Suprapubic skin (tissue), 4 donors: ENCODE data around the gene ACOX3. TPM values are rescaled to one million over a fixed set of nuclear protein-coding genes. Genes with fewer than 3 reads are reported as not detected.
"Not testable (repeated sequence)": the region's sequence is repeated elsewhere in the genome, so short reads cannot be mapped to it uniquely, and the experiment has no call there.

Experiments
- DNase-seq, 2 donors: peaks; one replicate each; pipeline ENCODE4 v3.0.0-alpha.2; 2019; ENCODE audit warnings: low spot score in 2 of 2
- H3K27ac ChIP-seq: fragments of 200-600 bp; sonication (generic); one replicate; pipeline ENCODE4 v1.5.1; 2019
- H3K27me3 ChIP-seq: fragments of 200-600 bp; sonication (generic); one replicate; pipeline ENCODE4 v1.5.1; 2019
- H3K36me3 ChIP-seq: fragments of 200-600 bp; sonication (generic); one replicate; pipeline ENCODE4 v1.5.1; 2019
- H3K4me1 ChIP-seq: fragments of 200-600 bp; sonication (generic); one replicate; pipeline ENCODE4 v1.5.1; 2019
- H3K4me3 ChIP-seq: fragments of 200-600 bp; sonication (generic); one replicate; pipeline ENCODE4 v1.5.1; 2019; ENCODE audit warnings: mild to moderate bottlenecking
- H3K9me3 ChIP-seq: fragments of 200-600 bp; sonication (generic); one replicate; pipeline ENCODE4 v1.5.1; 2019
- CTCF ChIP-seq, 2 donors: fragments of 200-600 bp in 1 of 2; fragments of 450-650 bp in 1 of 2; sonication (generic) in 1 of 2; IDR thresholded peaks; one replicate each; pipeline ENCODE4 v1.5.1; 2016 to 2019; ENCODE audit warnings: antibody characterized with exemption in 2 of 2, mild to moderate bottlenecking in 1 of 2, moderate library complexity in 1 of 2
- EP300 ChIP-seq: sonication (generic); formaldehyde crosslinking; IDR thresholded peaks from one replicate; pipeline ENCODE4 v1.6.1; 2017; ENCODE audit warnings: antibody characterized with exemption
- POLR2A ChIP-seq, 2 donors: fragments of 450-650 bp; IDR thresholded peaks; one replicate each; pipeline ENCODE4 v1.6.1; 2017; ENCODE audit warnings: antibody characterized with exemption in 2 of 2, mild to moderate bottlenecking in 2 of 2, moderate library complexity in 2 of 2
- POLR2AphosphoS5 ChIP-seq, 3 donors: sonication (generic); formaldehyde crosslinking; IDR thresholded peaks; one replicate each; pipeline ENCODE4 v1.6.1; 2017; ENCODE audit warnings: antibody characterized with exemption in 3 of 3
- WGBS: methylation state at CpG from one replicate; pipeline ENCODE4 v1.1.5; 2018; 5-methylcytosine and 5-hydroxymethylcytosine counted together
- total RNA-seq, 4 donors: library from RNA; depleted of rRNA; stranded (reverse); fragments of >200 nt; gene quantifications; one replicate each; pipeline ENCODE4 v1.1.0, GENCODE V29; 2016

Gene ACOX3
- 10 to 100 TPM; 33.9 to 73.5 (median 54.3) TPM for total RNA-seq

- DNase-seq, result peak; percentile 92 to 95
- H3K4me1 ChIP-seq, result peaks cover 68% of the 10 kb centered on the region
- H3K36me3 ChIP-seq, result no peaks in the 10 kb centered on the region
- peak within 1 kb of the TSS; percentile 94 for H3K4me3 ChIP-seq
- 0% methylated on average over 20 of the region's 60 CpGs for WGBS
- H3K9me3 ChIP-seq, result no peaks in the 10 kb centered on the region
- H3K27ac ChIP-seq, result peak within 1 kb of the TSS; percentile 94
- TF ChIP-seq CTCF (IDR thresholded peaks at IDR 0.05), result no peak
- peak; percentile 85 to 92 (median 89) for TF ChIP-seq POLR2AphosphoS5 (IDR thresholded peaks at IDR 0.05)
- peak in 1 of 2 donors; percentile 54 for TF ChIP-seq POLR2A (IDR thresholded peaks at IDR 0.05)
- TF ChIP-seq EP300, result no peak
- no peaks in the 10 kb centered on the region for H3K27me3 ChIP-seq
These were observed at the start of gene ACOX3, which contains the start of gene TRMT44 for GRCh38 chr4:8440492-8441311. ACOX3 (minus strand) TSS chr4:8440723; CDS start chr4:8416521, 24,202 bp downstream. TRMT44 (plus strand) TSS chr4:8440777; CDS start chr4:8440823, 46 bp downstream.

DNA sequence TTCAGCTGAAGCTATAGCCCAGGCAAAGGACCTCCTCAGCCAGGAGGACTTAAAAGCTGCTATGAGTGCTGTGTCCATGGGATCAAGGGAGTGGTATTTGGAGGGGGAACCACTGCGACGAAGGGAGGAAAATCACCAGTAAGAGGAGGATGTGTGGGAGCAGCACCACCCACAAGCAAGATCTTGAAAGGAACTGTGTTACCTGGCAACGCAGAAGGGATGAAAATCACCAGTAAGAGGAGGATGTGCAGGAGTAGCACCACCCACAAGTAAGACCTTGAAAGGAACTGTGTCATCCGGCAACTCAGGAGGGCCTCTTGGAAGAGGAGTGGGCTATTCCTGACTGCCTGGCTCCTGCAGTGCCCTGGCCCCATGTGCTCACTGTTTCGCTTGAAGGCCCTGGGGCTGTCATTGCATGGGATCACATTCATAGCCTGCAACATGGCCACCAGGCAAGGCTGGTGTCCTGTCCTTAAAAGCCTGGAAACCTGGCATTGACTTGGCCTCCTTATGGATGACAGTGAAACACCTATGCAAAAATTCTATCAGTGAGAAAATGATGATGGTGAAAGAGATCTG is 48.4 kb upstream of the ACOX3 start:
- 85% methylated on average over 5 of the region's 5 CpGs for WGBS
- Histone ChIP-seq H3K4me1 (no peaks in the 10 kb centered on the region), H3K36me3 (no peaks in the 10 kb centered on the region), H3K27me3 (no peaks in the 10 kb centered on the region), H3K4me3 (no peak overlapping the region), H3K27ac (no peak overlapping the region), H3K9me3 (no peaks in the 10 kb centered on the region)
- TF ChIP-seq POLR2A (IDR thresholded peaks at IDR 0.05) (no peak), POLR2AphosphoS5 (IDR thresholded peaks at IDR 0.05) (no peak), CTCF (IDR thresholded peaks at IDR 0.05) (no peak)
- DNase-seq, result no peak

GRCh38 chr4:8486643-8487042 is 46.1 kb upstream of the ACOX3 start:
- H3K9me3 ChIP-seq, H3K4me1 ChIP-seq, H3K4me3 ChIP-seq, H3K27me3 ChIP-seq, H3K36me3 ChIP-seq, DNase-seq, H3K27ac ChIP-seq: not testable (repeated sequence)
- 63% methylated on average over 9 of the region's 9 CpGs for WGBS

GRCh38 chr4:8480221-8480620 is 39.7 kb upstream of the ACOX3 start:
- no peak overlapping the region for H3K4me3 ChIP-seq
- no peak overlapping the region for H3K27ac ChIP-seq
- H3K27me3 ChIP-seq, result no peaks in the 10 kb centered on the region
- 88% methylated on average over 11 of the region's 11 CpGs for WGBS
- TF ChIP-seq EP300, result no peak
- no peak for TF ChIP-seq POLR2A (IDR thresholded peaks at IDR 0.05)
- no peak for TF ChIP-seq CTCF (IDR thresholded peaks at IDR 0.05)
- no peak for TF ChIP-seq POLR2AphosphoS5 (IDR thresholded peaks at IDR 0.05)
- H3K9me3 ChIP-seq, result no peaks in the 10 kb centered on the region
- no peaks in the 10 kb centered on the region for H3K4me1 ChIP-seq
- no peak for DNase-seq
- H3K36me3 ChIP-seq, result peaks cover 22% of the 10 kb centered on the region

- no peak overlapping the region for H3K27ac ChIP-seq
- whole genome bisulfite sequencing, result 84% methylated on average over 18 of the region's 24 CpGs
- DNase-seq, result no peak
- TF ChIP-seq POLR2AphosphoS5 (IDR thresholded peaks at IDR 0.05), result no peak
- no peak for TF ChIP-seq POLR2A (IDR thresholded peaks at IDR 0.05)
- no peak for TF ChIP-seq EP300
- no peak for TF ChIP-seq CTCF (IDR thresholded peaks at IDR 0.05)
- H3K4me3 ChIP-seq, result no peak overlapping the region
- H3K9me3 ChIP-seq, result no peaks in the 10 kb centered on the region
- H3K4me1 ChIP-seq, result no peaks in the 10 kb centered on the region
- no peaks in the 10 kb centered on the region for H3K27me3 ChIP-seq
- peaks cover 25% of the 10 kb centered on the region for H3K36me3 ChIP-seq
These were observed 38.5 kb upstream of the ACOX3 start for GRCh38 chr4:8478801-8479744.
